Tibial artery (tissue), 4 donors: ENCODE data around the gene UBXN1.

Experiments used
- DNase-seq, 2 donors: peaks; one replicate each; pipeline ENCODE4 v3.0.0-alpha.2; 2019
- H3K27ac ChIP-seq, 2 donors: fragments of 200-600 bp; sonication (generic) in 1 of 2; 1 replicate in 1 of 2; 2 replicates in 1 of 2; pipeline ENCODE4 v1.5.1; 2018 to 2019; ENCODE audit warnings: mild to moderate bottlenecking in 1 of 2
- H3K27me3 ChIP-seq, 2 donors: fragments of 200-600 bp; sonication (generic) in 1 of 2; one replicate each; pipeline versions ENCODE4 v1.5.1 to v1.6.0; 2016 to 2019
- H3K36me3 ChIP-seq, 3 donors: fragments of 200-600 bp; sonication (generic) in 2 of 3; one replicate each; pipeline ENCODE4 v1.5.1; 2016 to 2019; ENCODE audit warnings: mild to moderate bottlenecking in 2 of 3
- H3K4me1 ChIP-seq, 4 donors: fragments of 200-600 bp; sonication (generic) in 2 of 4; 1 replicate in 3 of 4; 2 replicates in 1 of 4; pipeline ENCODE4 v1.5.1; 2016 to 2019
- H3K4me3 ChIP-seq, 2 donors: fragments of 200-600 bp; sonication (generic) in 1 of 2; 1 replicate in 1 of 2; 2 replicates in 1 of 2; pipeline ENCODE4 v1.5.1; 2018 to 2019; ENCODE audit warnings: mild to moderate bottlenecking in 2 of 2
- H3K9me3 ChIP-seq, 3 donors: fragments of 200-600 bp; sonication (generic) in 1 of 3; one replicate each; pipeline ENCODE4 v1.5.1; 2016 to 2019
- CTCF ChIP-seq, 2 experiments: fragments of 200-600 bp in 1 of 2; fragments of 450-650 bp in 1 of 2; IDR thresholded peaks; one replicate each; pipeline ENCODE4 v1.5.1; 2017 to 2019; ENCODE audit warnings: antibody characterized with exemption in 2 of 2, mild to moderate bottlenecking in 1 of 2, moderate library complexity in 1 of 2
- intact Hi-C: fragments of 100-400 bp; cut with DNase I; formaldehyde crosslinking; loops from one replicate; pipeline ENCODE4 v1.15.0; 2023; ENCODE audit warnings: low total_unique reads

UBXN1 gene

GRCh38 chr11:62687508-62688396 is 8.9 kb upstream of the UBXN1 start:
- TF ChIP-seq CTCF (IDR thresholded peaks at IDR 0.05), result no peak
- peaks cover 0 to 16% of the 10 kb centered on the region in 2 donors for H3K27me3 ChIP-seq
- DNase-seq, result no peak
- intact Hi-C loops, result no loop called here
- peaks cover 14 to 33% (median 24%) of the 10 kb centered on the region in 3 donors for H3K36me3 ChIP-seq
- peak overlapping the region in 1 of 2 donors; percentile 20 for H3K27ac ChIP-seq
- peak overlapping the region; percentile 15 to 22 for H3K4me3 ChIP-seq
- H3K4me1 ChIP-seq, result peaks cover 0 to 15% (median 4%) of the 10 kb centered on the region in 4 donors
- no peaks in the 10 kb centered on the region for H3K9me3 ChIP-seq

GRCh38 chr11:62682518-62682917 is 3.6 kb upstream of the UBXN1 start:
- no peak for DNase-seq
- Histone ChIP-seq H3K4me1 (peaks cover 0 to 19% (median 14%) of the 10 kb centered on the region in 4 donors), H3K9me3 (no peaks in the 10 kb centered on the region), H3K27ac (no peak overlapping the region), H3K36me3 (peaks cover 5% of the 10 kb centered on the region in 3 donors), H3K4me3 (no peak overlapping the region), H3K27me3 (peaks cover 0 to 8% of the 10 kb centered on the region in 2 donors)
- intact Hi-C loops, result no loop called here
- TF ChIP-seq CTCF (IDR thresholded peaks at IDR 0.05), result no peak

- intact Hi-C loops, result no loop called here
- Histone ChIP-seq H3K36me3 (peaks cover 13 to 22% (median 21%) of the 10 kb centered on the region in 3 donors), H3K9me3 (no peaks in the 10 kb centered on the region), H3K4me3 (no peak overlapping the region), H3K27ac (peak overlapping the region in 1 of 2 donors; percentile 6), H3K27me3 (no peaks in the 10 kb centered on the region), H3K4me1 (peaks cover 0 to 29% (median 20%) of the 10 kb centered on the region in 4 donors)
- DNase-seq, result peak in 1 of 2 donors; percentile 56
- TF ChIP-seq CTCF (IDR thresholded peaks at IDR 0.05), result peak; percentile 39 to 45
These were observed 2.0 kb upstream of the UBXN1 start for GRCh38 chr11:62680825-62681240.

- TF ChIP-seq CTCF (IDR thresholded peaks at IDR 0.05), result no peak
- peak overlapping the region; percentile 91 to 97 for H3K4me3 ChIP-seq
- intact Hi-C loops, result no loop called here
- DNase-seq, result peak in 1 of 2 donors; percentile 67
- no peaks in the 10 kb centered on the region for H3K9me3 ChIP-seq
- peaks cover 19 to 41% (median 21%) of the 10 kb centered on the region in 3 donors for H3K36me3 ChIP-seq
- H3K27ac ChIP-seq, result peak overlapping the region; percentile 86 to 93
- peaks cover 0 to 34% (median 20%) of the 10 kb centered on the region in 4 donors for H3K4me1 ChIP-seq
- no peaks in the 10 kb centered on the region for H3K27me3 ChIP-seq
These were observed 472 bp downstream of the UBXN1 start for GRCh38 chr11:62678433-62678769.

GRCh38 chr11:62677714-62678113 is 1.2 kb downstream of the UBXN1 start:
- H3K4me1 ChIP-seq, result peaks cover 0 to 41% (median 26%) of the 10 kb centered on the region in 4 donors
- H3K4me3 ChIP-seq, result peak overlapping the region; percentile 91 to 97
- DNase-seq, result no peak
- H3K27me3 ChIP-seq, result no peaks in the 10 kb centered on the region
- TF ChIP-seq CTCF (IDR thresholded peaks at IDR 0.05), result no peak
- H3K9me3 ChIP-seq, result no peaks in the 10 kb centered on the region
- peak overlapping the region; percentile 86 to 93 for H3K27ac ChIP-seq
- H3K36me3 ChIP-seq, result peaks cover 19 to 41% (median 21%) of the 10 kb centered on the region in 3 donors
- intact Hi-C loops, result no loop called here
